Measurements from ENCODE around the gene RCVRN. TPM values are rescaled to one million over a fixed set of nuclear protein-coding genes. Genes with fewer than 3 reads are reported as not detected.

The RCVRN gene
- total and polyA plus RNA-seq, 10 donors = 0.03 to 1.4 (median 0.31) TPM

GRCh38 chr17:9872852-9873251, 32.2 kb downstream of the RCVRN start:
- WGBS, 5 donors = 49 to 93% (median 80%) methylated on average over 5 to 6 of the region's 6 CpGs
- peaks cover 0 to 17% (median 0%) of the 10 kb centered on the region in 7 donors for H3K27me3 ChIP-seq (replicated peaks in 1 of 7)
- no peaks in the 10 kb centered on the region for H3K4me1 ChIP-seq
- intact Hi-C loops (cut with DNase I; ENCODE audit: low total_unique reads) = no loop called here
- no peak overlapping the region for H3K4me3 ChIP-seq
- no peaks in the 10 kb centered on the region for H3K9me3 ChIP-seq
- TF ChIP-seq POLR2AphosphoS5 (IDR thresholded peaks at IDR 0.05) (no peak), POLR2A (IDR thresholded peaks at IDR 0.05) (no peak)
- TF ChIP-seq, protein P1, sequence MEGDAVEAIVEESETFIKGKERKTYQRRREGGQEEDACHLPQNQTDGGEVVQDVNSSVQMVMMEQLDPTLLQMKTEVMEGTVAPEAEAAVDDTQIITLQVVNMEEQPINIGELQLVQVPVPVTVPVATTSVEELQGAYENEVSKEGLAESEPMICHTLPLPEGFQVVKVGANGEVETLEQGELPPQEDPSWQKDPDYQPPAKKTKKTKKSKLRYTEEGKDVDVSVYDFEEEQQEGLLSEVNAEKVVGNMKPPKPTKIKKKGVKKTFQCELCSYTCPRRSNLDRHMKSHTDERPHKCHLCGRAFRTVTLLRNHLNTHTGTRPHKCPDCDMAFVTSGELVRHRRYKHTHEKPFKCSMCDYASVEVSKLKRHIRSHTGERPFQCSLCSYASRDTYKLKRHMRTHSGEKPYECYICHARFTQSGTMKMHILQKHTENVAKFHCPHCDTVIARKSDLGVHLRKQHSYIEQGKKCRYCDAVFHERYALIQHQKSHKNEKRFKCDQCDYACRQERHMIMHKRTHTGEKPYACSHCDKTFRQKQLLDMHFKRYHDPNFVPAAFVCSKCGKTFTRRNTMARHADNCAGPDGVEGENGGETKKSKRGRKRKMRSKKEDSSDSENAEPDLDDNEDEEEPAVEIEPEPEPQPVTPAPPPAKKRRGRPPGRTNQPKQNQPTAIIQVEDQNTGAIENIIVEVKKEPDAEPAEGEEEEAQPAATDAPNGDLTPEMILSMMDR (IDR thresholded peaks at IDR 0.05 in 8 of 11, conservative IDR thresholded peaks at IDR 0.05 in 3 of 11) = no peak
- peak overlapping the region in 1 of 8 donors; percentile 7 for H3K27ac ChIP-seq
- no peak for DNase-seq
- H3K36me3 ChIP-seq = no peaks in the 10 kb centered on the region

DNA sequence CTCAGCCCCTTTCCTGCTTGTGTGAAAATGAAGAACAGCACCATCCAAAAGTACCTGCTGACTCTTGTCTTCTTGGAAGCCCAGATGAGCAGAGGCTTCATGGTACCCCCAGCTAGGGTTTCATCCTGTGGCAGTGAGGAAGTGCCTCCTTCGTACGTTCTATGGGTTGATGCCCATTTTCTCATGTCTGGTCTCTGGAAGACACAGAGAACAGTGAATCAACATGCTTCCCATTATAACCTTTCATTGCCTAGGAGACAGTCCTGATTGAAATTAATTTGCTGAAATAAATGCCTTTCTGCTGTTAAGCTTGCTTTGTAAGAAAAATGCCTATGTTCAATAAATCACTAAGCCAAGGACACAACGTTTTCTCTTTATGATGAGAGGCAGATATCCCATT, 36.5 kb downstream of the RCVRN start:
- no peaks in the 10 kb centered on the region for H3K36me3 ChIP-seq
- peaks cover 0 to 14% (median 0%) of the 10 kb centered on the region in 7 donors for H3K27me3 ChIP-seq (replicated peaks in 1 of 7)
- H3K4me3 ChIP-seq = no peak overlapping the region
- H3K4me1 ChIP-seq = no peaks in the 10 kb centered on the region
- intact Hi-C loops (cut with DNase I; ENCODE audit: low total_unique reads) = no loop called here
- H3K27ac ChIP-seq = no peak overlapping the region
- DNase-seq = no peak
- TF ChIP-seq, protein P1 (IDR thresholded peaks at IDR 0.05 in 8 of 11, conservative IDR thresholded peaks at IDR 0.05 in 3 of 11) = no peak
- no peak for TF ChIP-seq POLR2AphosphoS5 (IDR thresholded peaks at IDR 0.05)
- TF ChIP-seq POLR2A (IDR thresholded peaks at IDR 0.05) = no peak
- no peaks in the 10 kb centered on the region for H3K9me3 ChIP-seq
- 73 to 88% (median 74%) methylated on average over 3 of the region's 3 CpGs for WGBS, 5 donors

DNA sequence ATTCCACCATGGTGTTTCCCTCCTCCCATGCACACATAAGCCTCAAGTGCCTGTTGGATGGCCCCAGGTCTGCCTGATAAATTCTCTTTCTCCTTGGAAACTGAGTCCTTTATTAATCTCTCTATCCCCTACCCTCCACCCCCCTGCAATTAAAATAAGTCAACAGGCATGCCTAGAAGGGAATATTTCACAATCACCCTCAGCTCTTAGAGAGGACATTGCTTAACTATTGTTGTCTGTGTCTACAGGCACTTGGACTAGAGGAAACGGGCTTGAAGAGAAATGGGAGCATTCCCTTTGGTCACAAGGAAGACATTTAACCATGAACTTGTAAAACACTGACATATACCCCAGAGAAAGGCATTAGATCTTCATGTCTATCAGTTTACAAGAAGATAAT, 39.5 kb downstream of the RCVRN start:
- H3K4me3 ChIP-seq = no peak overlapping the region
- H3K36me3 ChIP-seq = no peaks in the 10 kb centered on the region
- intact Hi-C loops (cut with DNase I; ENCODE audit: low total_unique reads) = no loop called here
- H3K27ac ChIP-seq = no peak overlapping the region
- WGBS, 5 donors = 14 to 58% (median 30%) methylated on average over 1 of the region's 1 CpG
- H3K27me3 ChIP-seq (replicated peaks in 1 of 7) = no peaks in the 10 kb centered on the region
- peaks cover 0 to 15% (median 4%) of the 10 kb centered on the region in 8 donors for H3K9me3 ChIP-seq
- DNase-seq = no peak
- no peaks in the 10 kb centered on the region for H3K4me1 ChIP-seq
- TF ChIP-seq POLR2AphosphoS5 (IDR thresholded peaks at IDR 0.05) (no peak), POLR2A (IDR thresholded peaks at IDR 0.05) (no peak)
- TF ChIP-seq, protein P1 (IDR thresholded peaks at IDR 0.05 in 8 of 11, conservative IDR thresholded peaks at IDR 0.05 in 3 of 11) = no peak

- DNase-seq = no peak
- Histone ChIP-seq H3K36me3 (no peaks in the 10 kb centered on the region), H3K27me3 (replicated peaks in 1 of 7) (no peaks in the 10 kb centered on the region), H3K27ac (no peak overlapping the region), H3K4me1 (no peaks in the 10 kb centered on the region), H3K9me3 (peaks cover 0 to 38% (median 21%) of the 10 kb centered on the region in 8 donors), H3K4me3 (no peak overlapping the region)
- intact Hi-C loops (cut with DNase I; ENCODE audit: low total_unique reads) = no loop called here
- WGBS, 5 donors = 51 to 78% (median 71%) methylated on average over 4 of the region's 4 CpGs
- TF ChIP-seq POLR2AphosphoS5 (IDR thresholded peaks at IDR 0.05) (no peak), POLR2A (IDR thresholded peaks at IDR 0.05) (no peak)
- TF ChIP-seq, protein P1 (IDR thresholded peaks at IDR 0.05 in 8 of 11, conservative IDR thresholded peaks at IDR 0.05 in 3 of 11) = no peak
Measured at GRCh38 chr17:9862949-9863348, 42.1 kb downstream of the RCVRN start.

Measured in spleen (tissue), 11 donors.